SKM-1 treated with dmso at 0.1 percent for 144 hours (cell line): ENCODE data around the gene CCNG1.

Experiments used
- DNase-seq: peaks from one replicate; lab custom pipeline; 2025; ENCODE audit not compliant: unreplicated experiment; lab: John Stamatoyannopoulos, UW

The CCNG1 gene

DNA sequence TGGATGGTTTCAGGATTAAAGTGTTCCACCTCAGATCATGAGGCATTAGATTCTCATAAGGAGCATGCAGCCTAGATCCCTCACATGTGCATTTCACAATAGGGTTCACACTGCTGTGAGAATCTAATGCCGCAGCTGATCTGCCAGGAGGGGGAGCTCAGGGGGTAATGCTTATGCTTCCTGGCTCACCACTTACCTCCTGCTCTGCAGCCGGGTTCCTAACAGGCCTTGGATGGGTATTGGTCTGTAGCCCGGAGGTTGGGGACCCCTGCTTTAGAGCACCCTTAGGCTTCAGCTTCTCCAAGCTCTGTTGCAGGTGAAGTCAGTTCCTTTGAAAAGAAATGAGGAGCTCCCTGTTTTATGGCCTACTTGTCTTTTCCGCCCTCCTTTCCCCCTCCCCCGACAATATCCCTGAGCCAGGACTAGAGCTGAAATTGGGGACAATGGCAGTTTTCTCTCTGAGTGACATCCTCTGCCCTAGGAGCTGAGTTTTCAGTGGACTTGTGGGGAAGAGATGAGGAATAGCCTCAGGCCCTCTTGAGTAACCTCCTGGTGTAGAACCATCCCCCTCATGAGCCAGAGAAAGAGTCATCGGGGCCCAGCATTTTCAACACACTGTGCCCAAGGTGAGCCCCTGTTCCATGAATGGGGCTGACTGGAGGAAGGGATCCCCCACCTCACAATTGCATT is 51.8 kb downstream of the CCNG1 start:
- no peak for DNase-seq

DNA sequence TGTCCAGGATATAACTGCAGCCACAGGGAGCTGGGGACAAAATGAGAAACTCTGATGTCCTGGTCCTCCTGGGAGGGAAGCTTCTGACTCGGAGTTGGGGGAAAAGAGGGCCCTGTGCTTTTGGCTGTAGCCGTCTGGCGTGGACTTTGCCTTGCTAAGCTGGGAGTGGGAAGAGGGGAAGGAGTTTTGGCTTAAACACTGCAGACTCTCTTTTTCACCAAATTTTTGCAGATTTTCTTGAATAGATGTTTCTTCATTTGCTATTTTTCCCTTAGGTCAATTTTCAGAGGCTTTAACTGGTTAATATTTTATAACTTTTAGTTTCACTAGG is 52.3 kb downstream of the CCNG1 start:
- no peak for DNase-seq
